HEK293T (cell line): ENCODE data around the gene PRPF40B.

Source experiments
- CTCF ChIA-PET: fragments of 350-600 bp; formaldehyde crosslinking; extraction: SDS; loops from one replicate; lab custom pipeline; 2021; ENCODE audit warnings: antibody characterized with exemption, inconsistent platforms; lab: Yijun Ruan, JAX
- POLR2A ChIA-PET: fragments of 350-600 bp; formaldehyde crosslinking; extraction: SDS; loops from one replicate; lab custom pipeline; 2020; ENCODE audit warnings: antibody characterized with exemption, inconsistent platforms; lab: Yijun Ruan, JAX
- DNase-seq: peaks from one replicate; pipeline ENCODE4 v3.0.0; 2012; ENCODE audit warnings: mixed read lengths; ENCODE audit errors: extremely low spot score
- ARNT ChIP-seq: fragments of 450-650 bp; IDR thresholded peaks from 2 replicates; pipeline ENCODE4 v1.6.1; 2017; ENCODE audit warnings: mild to moderate bottlenecking
- BHLHE40 ChIP-seq: fragments of 450-650 bp; IDR thresholded peaks from 2 replicates; pipeline ENCODE4 v1.6.1; 2016; ENCODE audit warnings: mild to moderate bottlenecking, moderate library complexity, borderline replicate concordance
- CTBP1 ChIP-seq: fragments of 450-650 bp; IDR thresholded peaks from 2 replicates; pipeline ENCODE4 v1.6.1; 2016; ENCODE audit warnings: borderline replicate concordance
- ELF4 ChIP-seq: fragments of 450-650 bp; IDR thresholded peaks from 2 replicates; pipeline ENCODE4 v1.6.1; 2017; ENCODE audit warnings: antibody characterized with exemption
- FOXA1 ChIP-seq: fragments of 450-650 bp; IDR thresholded peaks from 2 replicates; pipeline ENCODE4 v1.6.1; 2016; ENCODE audit warnings: mild to moderate bottlenecking
- FOXK2 ChIP-seq: fragments of 450-650 bp; IDR thresholded peaks from 2 replicates; pipeline ENCODE4 v1.6.1; 2016; ENCODE audit warnings: mild to moderate bottlenecking
- FOXM1 ChIP-seq: fragments of 450-650 bp; IDR thresholded peaks from 2 replicates; pipeline ENCODE4 v1.6.1; 2017; ENCODE audit warnings: mild to moderate bottlenecking, borderline replicate concordance
- HDGF ChIP-seq: fragments of 450-650 bp; IDR thresholded peaks from 2 replicates; pipeline ENCODE4 v1.6.1; 2017; ENCODE audit warnings: antibody characterized with exemption, borderline replicate concordance
- L3MBTL2 ChIP-seq: fragments of 450-650 bp; conservative IDR thresholded peaks from 2 replicates; pipeline ENCODE4 v1.6.1; 2016; ENCODE audit warnings: mild to moderate bottlenecking
- LEF1 ChIP-seq: fragments of 450-650 bp; IDR thresholded peaks from 2 replicates; pipeline ENCODE4 v1.6.1; 2017; ENCODE audit warnings: mild to moderate bottlenecking, borderline replicate concordance
- NFRKB ChIP-seq: fragments of 450-650 bp; IDR thresholded peaks from 2 replicates; pipeline ENCODE4 v1.6.1; 2016; ENCODE audit warnings: mild to moderate bottlenecking, moderate library complexity
- SP1 ChIP-seq: fragments of 450-650 bp; IDR thresholded peaks from 2 replicates; pipeline ENCODE4 v1.6.1; 2017
- SUZ12 ChIP-seq: fragments of 450-650 bp; IDR thresholded peaks from 2 replicates; pipeline ENCODE4 v1.6.1; 2016; ENCODE audit warnings: mild to moderate bottlenecking
- TARDBP ChIP-seq: fragments of 450-650 bp; IDR thresholded peaks from 2 replicates; pipeline ENCODE4 v1.6.1; 2016
- ZNF384 ChIP-seq: fragments of 450-650 bp; IDR thresholded peaks from 2 replicates; pipeline ENCODE4 v1.6.1; 2016
- TF ChIP-seq, protein P1 (sequence below): fragments of 450-650 bp; IDR thresholded peaks from 2 replicates; pipeline ENCODE4 v1.6.1; 2016

PRPF40B gene

DNA sequence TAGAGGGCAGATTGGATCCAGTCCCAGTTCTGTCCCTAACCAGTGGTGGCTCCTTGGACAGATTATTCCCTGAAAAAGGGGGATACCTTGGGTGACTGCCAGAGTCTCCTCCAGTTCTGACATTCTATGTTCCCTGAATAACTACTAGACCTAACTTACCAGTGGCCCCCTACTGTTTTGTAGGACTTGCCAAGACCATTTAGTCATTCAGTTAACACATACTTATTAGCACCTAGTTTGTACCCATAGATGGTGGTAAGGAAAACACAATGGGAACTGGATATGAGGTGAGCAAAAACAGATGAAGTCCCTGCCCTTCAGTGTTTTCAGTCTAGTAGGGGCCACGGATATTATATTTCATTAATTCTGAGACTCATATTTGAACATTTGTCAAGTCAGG, 3.5 kb downstream of the PRPF40B start:
- CTCF ChIA-PET, result no interaction called here
- no peak for DNase-seq
- POLR2A ChIA-PET, result no interaction called here
- TF ChIP-seq LEF1 (no peak), L3MBTL2 (no peak), FOXA1 (no peak), ARNT (no peak), SUZ12 (no peak), ELF4 (no peak), BHLHE40 (no peak), ZNF384 (no peak), NFRKB (no peak), FOXM1 (no peak), HDGF (no peak), CTBP1 (no peak), FOXK2 (no peak), SP1 (no peak), TARDBP (no peak)
- TF ChIP-seq, protein P1, sequence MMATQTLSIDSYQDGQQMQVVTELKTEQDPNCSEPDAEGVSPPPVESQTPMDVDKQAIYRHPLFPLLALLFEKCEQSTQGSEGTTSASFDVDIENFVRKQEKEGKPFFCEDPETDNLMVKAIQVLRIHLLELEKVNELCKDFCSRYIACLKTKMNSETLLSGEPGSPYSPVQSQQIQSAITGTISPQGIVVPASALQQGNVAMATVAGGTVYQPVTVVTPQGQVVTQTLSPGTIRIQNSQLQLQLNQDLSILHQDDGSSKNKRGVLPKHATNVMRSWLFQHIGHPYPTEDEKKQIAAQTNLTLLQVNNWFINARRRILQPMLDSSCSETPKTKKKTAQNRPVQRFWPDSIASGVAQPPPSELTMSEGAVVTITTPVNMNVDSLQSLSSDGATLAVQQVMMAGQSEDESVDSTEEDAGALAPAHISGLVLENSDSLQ, result no peak

DNA sequence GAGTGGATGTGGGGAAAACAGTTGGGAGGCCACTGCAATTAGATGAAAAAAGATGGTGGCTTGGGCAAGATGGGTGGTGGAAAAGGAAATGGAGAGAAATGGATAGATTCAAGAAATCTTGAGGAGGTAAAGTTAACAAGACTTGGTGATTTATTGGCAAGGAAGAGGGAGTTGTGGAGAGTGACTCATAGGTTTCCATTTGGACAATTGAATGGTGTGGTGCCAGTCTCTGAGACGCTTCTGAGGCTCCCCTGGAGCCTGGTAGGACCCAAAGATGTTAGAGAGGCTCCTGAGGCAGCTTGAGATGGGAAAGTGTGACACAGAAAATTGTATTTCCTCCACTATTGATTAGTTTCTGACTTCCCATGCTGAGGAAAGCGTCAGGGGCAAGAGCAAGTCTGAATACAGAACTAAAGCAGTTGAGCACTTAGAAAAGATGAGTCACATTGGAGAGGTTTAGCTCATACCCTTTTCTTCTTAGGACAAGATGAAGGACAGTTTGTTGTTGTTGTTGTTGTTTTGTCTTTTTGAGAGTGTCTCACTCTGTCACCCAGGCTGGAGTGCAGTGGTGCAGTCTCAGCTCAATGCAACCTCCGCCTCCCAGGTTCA, 4.5 kb downstream of the PRPF40B start:
- CTCF ChIA-PET, result interaction anchor here (0.6 kb wide), 1 partner anchor 340 kb away, joined by 3 read pairs; no protein-coding TSS in a partner anchor

DNA sequence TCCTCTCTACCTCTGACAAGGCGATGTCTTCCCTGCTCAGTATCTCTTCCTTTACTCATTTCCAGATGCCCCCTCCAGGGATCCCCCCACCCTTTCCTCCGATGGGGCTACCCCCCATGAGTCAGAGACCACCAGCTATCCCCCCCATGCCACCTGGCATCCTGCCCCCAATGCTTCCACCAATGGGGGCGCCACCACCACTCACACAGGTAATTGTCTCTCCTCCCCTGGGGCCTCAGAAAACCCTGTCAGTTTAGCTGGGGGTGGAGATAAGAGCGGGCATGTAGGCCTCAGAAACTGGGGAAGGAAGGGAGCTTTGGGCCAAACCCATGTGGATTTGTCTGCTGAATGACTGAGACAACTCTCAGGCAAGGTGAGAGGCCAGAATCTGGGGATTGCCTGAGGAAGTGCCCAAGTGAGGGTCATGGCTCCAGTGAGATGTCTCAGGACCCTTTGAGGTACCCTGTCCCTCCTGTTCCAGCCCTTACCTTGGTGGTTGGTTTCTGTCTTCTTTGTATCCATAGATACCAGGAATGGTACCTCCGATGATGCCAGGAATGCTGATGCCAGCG, 8.1 kb downstream of the PRPF40B start:
- TF ChIP-seq, protein P1, result no peak
- TF ChIP-seq BHLHE40 (no peak), FOXK2 (no peak), L3MBTL2 (no peak), HDGF (no peak), SUZ12 (no peak), ELF4 (no peak), FOXA1 (no peak), FOXM1 (no peak), TARDBP (no peak), ZNF384 (no peak), LEF1 (no peak), CTBP1 (no peak), ARNT (no peak), NFRKB (no peak)
- ChIA-PET CTCF (interaction anchor here (0.7 kb wide), 1 partner anchor 151 kb away, joined by 3 read pairs; no protein-coding TSS in a partner anchor), POLR2A (interaction anchor here (1.1 kb wide), 1 partner anchor 265 kb away, joined by 4 read pairs; the partner anchor contains the start of gene SPATS2)
- no peak for DNase-seq

More for the DNA sequence above, 4.5 kb downstream of the PRPF40B start:
- POLR2A ChIA-PET, result interaction anchor here (0.7 kb wide), 1 partner anchor 261 kb away, joined by 3 read pairs; the partner anchor contains the start of gene SPATS2
- TF ChIP-seq, protein P1, result no peak
- TF ChIP-seq CTBP1 (no peak), ELF4 (no peak), NFRKB (no peak), ZNF384 (no peak), BHLHE40 (no peak), FOXM1 (no peak), SP1 (no peak), ARNT (no peak), LEF1 (no peak), HDGF (no peak), SUZ12 (no peak), TARDBP (no peak)
- no peak for DNase-seq

DNA sequence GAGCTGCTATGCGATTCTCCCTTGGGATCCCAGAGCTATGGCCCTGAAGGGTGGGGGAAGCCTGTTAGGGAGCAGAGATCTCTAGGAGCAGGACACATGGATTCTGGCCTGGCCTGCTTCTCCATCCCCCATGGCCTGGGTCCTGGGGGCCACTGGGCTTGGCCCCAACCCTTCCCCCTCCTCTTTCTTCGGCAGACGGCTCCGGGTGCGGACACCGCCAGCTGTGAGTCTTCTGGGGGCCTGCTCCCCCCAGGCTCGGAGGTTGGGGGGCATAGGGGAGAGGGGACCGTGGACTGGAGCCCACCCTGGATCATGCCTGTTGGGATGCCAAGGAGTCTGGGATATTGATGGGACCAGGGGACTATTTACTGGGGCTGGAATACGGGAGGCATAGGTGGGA, 9.0 kb downstream of the PRPF40B start:
- TF ChIP-seq FOXK2 (no peak), SUZ12 (no peak), FOXM1 (no peak), TARDBP (no peak), BHLHE40 (no peak), ZNF384 (no peak), CTBP1 (no peak), FOXA1 (no peak), ARNT (no peak), LEF1 (no peak), HDGF (no peak), SP1 (no peak), NFRKB (no peak), L3MBTL2 (no peak)
- TF ChIP-seq, protein P1, result no peak
- DNase-seq, result no peak
- ChIA-PET CTCF (interaction anchor here (0.7 kb wide), 1 partner anchor 109 kb away, joined by 3 read pairs; the partner anchor contains the start of gene TMBIM6), POLR2A (interaction anchor here (1.1 kb wide), 1 partner anchor 109 kb away, joined by 3 read pairs; the partner anchor contains the start of gene TMBIM6)
